ENCODE measurements around the gene RADIL.

Gene RADIL

GRCh38 chr7:4931943-4932342 is 48.4 kb upstream of the RADIL start:
- no peaks in the 10 kb centered on the region for H3K9me3 ChIP-seq (ENCODE audit: control insufficient read depth, insufficient read depth, low read depth, low read length)
- no peak overlapping the region for H3K4me3 ChIP-seq (ENCODE audit: low read depth, low read length)
- POLR2A ChIA-PET = no interaction called here
- no peak overlapping the region for H3K27ac ChIP-seq (ENCODE audit: extremely low read depth, low read depth, low read length)
- H3K36me3 ChIP-seq (ENCODE audit: control insufficient read depth in 2 of 2, insufficient read depth in 1 of 2, low read length in 2 of 2) = no peaks in the 10 kb centered on the region
- no peaks in the 10 kb centered on the region for H3K4me1 ChIP-seq (ENCODE audit: control insufficient read depth, insufficient read depth, low read length)
- no peak for TF ChIP-seq BCL11B (tag by site-specific recombination; IDR thresholded peaks at IDR 0.05; ENCODE audit: low read depth)
- TF ChIP-seq ZNF341 (tag by site-specific recombination; IDR thresholded peaks at IDR 0.05; ENCODE audit: low read depth) = no peak
- TF ChIP-seq ZNF701 (tag by site-specific recombination; IDR thresholded peaks at IDR 0.05) = no peak
- TF ChIP-seq ZNF2 (tag by site-specific recombination; IDR thresholded peaks at IDR 0.05) = no peak
- peak; percentile 33; the same call in 1 of the 2 replicates for TF ChIP-seq ZIC2 (tag by site-specific recombination; IDR thresholded peaks at IDR 0.05)
- TF ChIP-seq GLIS2 (tag by site-specific recombination; IDR thresholded peaks at IDR 0.05) = peak; percentile 22; the same call in 1 of the 2 replicates
- TF ChIP-seq ZNF416 (tag by site-specific recombination; IDR thresholded peaks at IDR 0.05) = no peak
- no peak for TF ChIP-seq ZNF248 (tag by site-specific recombination; IDR thresholded peaks at IDR 0.05)
- TF ChIP-seq ZNF621 (tag by site-specific recombination; IDR thresholded peaks at IDR 0.05) = no peak
- CTCF ChIA-PET = no interaction called here

- TF ChIP-seq TRIM28 (IDR thresholded peaks at IDR 0.05; ENCODE audit: borderline replicate concordance, low read length) = no peak
- TF ChIP-seq GLI4 (tag by site-specific recombination; IDR thresholded peaks at IDR 0.05) = no peak
- no peak for TF ChIP-seq ZNF221 (tag by site-specific recombination; IDR thresholded peaks at IDR 0.05; ENCODE audit: borderline replicate concordance)
- no peak for TF ChIP-seq OSR2 (tag by site-specific recombination; IDR thresholded peaks at IDR 0.05)
- TF ChIP-seq ZNF623 (tag by site-specific recombination; IDR thresholded peaks at IDR 0.05) = no peak
- no peak for TF ChIP-seq ZNF544 (tag by site-specific recombination; IDR thresholded peaks at IDR 0.05)
- no peak for TF ChIP-seq ZFHX2 (tag by site-specific recombination; conservative IDR thresholded peaks at IDR 0.05)
- no peak for TF ChIP-seq ZBTB26 (tag by site-specific recombination; optimal IDR thresholded peaks at IDR 0.05)
- no peak for TF ChIP-seq ZBTB8A (tag by site-specific recombination; IDR thresholded peaks at IDR 0.05)
- no peak for TF ChIP-seq TSHZ1 (tag by site-specific recombination; IDR thresholded peaks at IDR 0.05; ENCODE audit: borderline replicate concordance)
- TF ChIP-seq SCRT1 (tag by site-specific recombination; IDR thresholded peaks at IDR 0.05; ENCODE audit: borderline replicate concordance) = no peak
- TF ChIP-seq ZNF660 (tag by site-specific recombination; IDR thresholded peaks at IDR 0.05) = no peak
- no peak for TF ChIP-seq PRDM6 (tag by site-specific recombination; IDR thresholded peaks at IDR 0.05)
- H3K36me3 ChIP-seq (ENCODE audit: control insufficient read depth in 2 of 2, insufficient read depth in 1 of 2, low read length in 2 of 2) = no peaks in the 10 kb centered on the region
- no peak overlapping the region for H3K27ac ChIP-seq (ENCODE audit: extremely low read depth, low read depth, low read length)
- no peak overlapping the region for H3K4me3 ChIP-seq (ENCODE audit: low read depth, low read length)
- no peaks in the 10 kb centered on the region for H3K9me3 ChIP-seq (ENCODE audit: control insufficient read depth, insufficient read depth, low read depth, low read length)
- ChIA-PET POLR2A (no interaction called here), CTCF (no interaction called here)
- no peaks in the 10 kb centered on the region for H3K4me1 ChIP-seq (ENCODE audit: control insufficient read depth, insufficient read depth, low read length)
These were observed 45.5 kb upstream of the RADIL start for GRCh38 chr7:4929005-4929404.
